Embryonic facial prominence (tissue), 1 donor: ENCODE data around the gene HOXD12.

ENCODE experiments used
- DNase-seq: peaks from one replicate; pipeline ENCODE4 v3.0.0-alpha.2; 2016; ENCODE audit errors: extremely low spot score

HOXD12 gene

DNA sequence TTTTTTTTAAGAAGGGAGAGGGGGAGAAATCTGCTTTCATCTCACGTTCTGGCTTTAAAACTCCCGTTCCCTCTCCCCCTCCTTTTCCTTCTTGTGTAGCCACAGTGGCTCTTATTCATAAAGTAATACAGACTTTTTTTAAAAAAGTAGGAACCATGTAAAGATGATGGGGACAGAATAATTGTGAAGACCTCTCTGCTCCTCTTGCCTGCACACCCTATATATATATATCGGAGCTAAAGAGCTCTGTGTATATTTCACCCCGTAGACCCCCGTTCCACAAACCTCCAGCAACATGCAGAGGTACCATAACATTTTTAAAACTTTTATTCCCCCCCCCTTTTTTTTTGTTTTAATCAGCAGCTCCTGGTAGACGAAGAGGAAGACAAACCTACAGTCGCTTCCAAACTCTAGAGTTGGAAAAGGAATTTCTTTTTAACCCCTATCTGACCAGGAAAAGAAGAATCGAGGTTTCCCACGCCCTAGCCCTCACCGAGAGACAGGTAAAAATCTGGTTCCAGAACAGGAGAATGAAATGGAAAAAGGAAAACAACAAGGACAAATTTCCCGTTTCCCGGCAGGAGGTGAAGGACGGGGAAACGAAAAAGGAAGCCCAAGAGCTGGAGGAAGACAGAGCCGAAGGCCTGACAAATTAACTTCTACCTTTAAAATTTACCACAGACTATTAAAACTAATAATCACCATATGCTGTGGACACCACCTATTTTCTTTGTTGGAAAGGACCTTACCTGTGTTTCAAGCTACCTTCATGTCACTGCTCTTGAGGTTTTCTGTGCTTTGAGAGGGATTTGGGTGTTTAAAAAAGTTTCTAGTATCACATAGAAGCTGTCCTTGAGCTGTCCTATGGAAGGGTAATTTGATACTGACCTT lies 31.6 kb downstream of the HOXD12 start:
- no peak for DNase-seq

DNA sequence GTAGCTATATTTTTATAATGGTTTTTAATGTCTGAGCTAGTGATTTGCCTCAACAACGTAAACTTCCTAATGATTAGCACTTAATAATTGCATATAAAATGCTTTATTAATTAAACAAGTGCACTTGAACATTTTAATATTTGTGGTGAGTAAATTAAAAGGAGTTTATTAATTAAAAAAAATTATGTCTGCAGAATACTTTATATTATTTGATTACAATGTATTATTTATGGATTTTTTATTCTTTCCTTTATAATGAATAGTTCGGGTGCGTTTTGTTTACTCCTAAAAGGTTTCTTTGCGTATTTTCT lies 32.2 kb downstream of the HOXD12 start:
- no peak for DNase-seq

- no peak for DNase-seq
Observed at GRCh38 chr2:176132205-176133171, 32.9 kb downstream of the HOXD12 start.

- DNase-seq = no peak
Observed at GRCh38 chr2:176133389-176133788, 33.8 kb downstream of the HOXD12 start.

DNA sequence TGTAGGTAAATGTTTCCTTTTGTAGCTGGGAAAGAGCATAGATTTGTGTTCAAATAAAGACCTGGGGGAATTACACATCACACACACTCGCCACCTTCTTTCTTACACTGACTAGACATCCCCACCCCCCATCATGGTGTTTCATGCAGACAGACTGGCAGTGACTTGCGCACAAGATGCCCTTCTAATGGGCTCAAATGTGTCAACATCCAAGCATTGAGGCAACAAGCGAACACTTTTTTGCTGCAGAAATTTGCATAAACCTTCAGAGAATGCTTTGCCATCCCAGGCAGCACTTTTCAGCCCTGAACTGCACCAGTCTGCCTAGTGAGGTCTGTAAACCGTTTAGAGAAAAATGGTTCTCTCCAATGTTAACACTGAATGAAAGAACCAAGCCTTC lies 34.4 kb downstream of the HOXD12 start:
- DNase-seq = no peak

DNA sequence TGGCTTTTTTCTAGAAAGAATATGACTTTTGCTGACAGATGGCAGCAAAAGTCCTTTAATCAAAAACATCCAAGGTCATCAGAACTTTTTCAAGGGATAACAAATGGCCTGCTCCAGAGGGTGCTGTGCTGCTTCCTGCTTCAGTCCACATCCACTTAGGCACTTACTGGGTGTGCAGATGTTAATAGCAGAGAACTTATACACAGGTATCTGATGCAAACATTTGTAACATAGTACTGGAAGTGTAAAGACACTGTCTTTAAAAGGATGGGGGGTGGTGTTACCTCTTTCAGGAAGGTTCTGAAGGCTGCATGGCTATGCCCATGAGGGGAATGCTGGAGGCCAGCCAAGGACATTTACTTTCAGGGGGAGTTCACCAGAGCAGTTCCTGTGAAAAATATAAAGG lies 35.4 kb downstream of the HOXD12 start:
- DNase-seq = no peak

DNA sequence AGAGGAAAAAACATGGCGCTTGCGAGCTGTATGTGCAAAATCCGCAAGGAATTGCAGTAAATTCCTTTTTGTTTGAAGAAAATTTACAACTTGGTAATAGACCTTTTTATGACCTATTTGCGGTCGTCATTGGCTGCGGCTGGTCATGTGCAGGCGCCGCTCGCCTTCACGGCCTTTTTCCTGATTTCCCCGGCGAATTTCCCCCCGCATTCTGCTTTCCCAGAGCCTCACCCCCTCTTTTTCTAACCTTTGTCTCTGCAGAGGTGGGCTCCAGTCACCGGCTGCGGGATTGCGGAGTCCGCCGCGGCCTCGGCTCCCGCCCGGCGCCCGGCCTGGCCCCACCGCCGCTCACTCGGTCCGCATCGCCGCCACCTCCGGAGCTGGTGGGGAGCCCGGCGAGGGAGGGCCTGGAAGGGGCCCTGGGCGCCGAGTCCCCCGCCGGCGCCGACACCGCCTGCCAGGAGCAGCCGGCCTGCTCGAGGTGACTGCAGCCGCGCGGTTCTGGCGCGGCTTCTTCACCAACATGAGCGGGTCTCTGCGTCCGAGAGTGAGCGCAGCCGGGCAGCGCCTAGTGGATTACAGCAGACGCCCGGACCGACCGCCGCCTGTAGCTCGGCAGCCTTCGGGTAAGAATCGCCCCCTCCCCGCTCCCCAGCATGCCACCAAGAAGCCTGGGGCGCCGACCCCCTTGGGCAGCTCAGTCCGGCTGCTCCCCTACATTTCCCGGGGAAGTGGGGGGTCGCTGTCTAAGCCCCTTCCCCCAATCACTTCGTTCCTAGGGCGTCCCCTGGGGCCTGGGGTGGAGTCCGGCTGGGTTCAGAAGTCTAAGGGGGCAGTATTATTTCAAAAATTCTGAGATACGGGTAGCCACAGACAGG lies 37.0 kb downstream of the HOXD12 start:
- no peak for DNase-seq

DNA sequence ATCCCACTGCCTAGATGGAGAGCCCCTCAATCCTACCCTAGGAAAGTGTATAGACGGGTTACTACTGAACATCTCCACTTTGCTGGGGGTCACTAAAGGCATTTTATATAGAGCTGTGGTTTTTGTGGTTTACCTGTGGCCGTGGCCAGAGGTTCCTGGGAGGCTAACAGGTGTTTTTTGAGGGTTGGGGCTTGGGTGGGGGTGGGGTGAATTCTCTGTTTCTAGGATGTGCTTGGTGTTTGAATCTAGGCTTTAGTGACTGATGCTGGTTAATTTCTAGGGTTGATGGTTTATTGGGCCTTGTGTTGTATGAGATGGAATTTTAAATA lies 37.6 kb downstream of the HOXD12 start:
- no peak for DNase-seq

GRCh38 chr2:176137906-176138305 lies 38.3 kb downstream of the HOXD12 start:
- DNase-seq = no peak

GRCh38 chr2:176138526-176138922 lies 38.9 kb downstream of the HOXD12 start:
- no peak for DNase-seq

- DNase-seq = no peak
Observed at GRCh38 chr2:176138923-176139660, 39.5 kb downstream of the HOXD12 start.

DNA sequence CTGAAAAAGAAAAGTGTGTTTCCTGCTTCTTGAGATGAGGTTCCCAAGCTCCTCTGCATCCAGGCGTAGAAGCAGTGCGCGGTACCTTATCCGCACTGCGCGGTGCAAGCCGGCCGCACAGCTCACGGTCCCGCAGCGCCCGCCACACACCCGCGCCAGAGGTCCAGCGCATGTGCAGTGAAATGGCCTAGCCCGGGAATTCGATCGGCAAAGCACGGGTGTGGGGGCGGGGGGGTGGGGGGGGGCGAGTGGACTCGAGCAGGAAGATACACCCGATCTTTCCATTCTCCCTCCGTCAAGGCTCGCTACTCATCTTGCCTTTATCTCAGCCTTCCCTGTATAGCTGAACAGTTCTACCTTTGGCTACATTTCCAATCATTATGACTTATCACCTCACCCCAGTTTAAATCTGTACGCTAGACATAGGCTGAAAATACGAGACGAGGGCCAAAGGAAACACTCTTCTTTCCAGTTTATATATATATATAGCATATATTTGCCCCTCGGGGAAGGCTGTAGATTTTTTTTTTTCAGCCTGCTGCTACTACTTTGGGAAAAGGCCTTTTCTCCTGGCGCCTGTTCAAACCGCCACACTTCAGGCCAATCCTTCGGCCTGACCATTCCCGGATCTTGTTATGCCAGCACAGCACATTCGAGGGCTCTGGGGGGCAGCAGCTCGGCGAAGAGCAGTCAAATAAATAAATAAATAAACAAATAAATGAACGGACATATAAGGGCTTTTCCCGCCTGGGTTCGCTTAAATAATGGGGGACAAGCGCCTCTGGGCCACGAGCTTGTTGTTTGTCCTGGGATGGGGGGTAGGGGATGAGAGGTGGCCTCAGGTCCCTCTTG lies 40.3 kb downstream of the HOXD12 start:
- no peak for DNase-seq

- peak; percentile 68 for DNase-seq
Observed at GRCh38 chr2:176140513-176141317, 41.1 kb downstream of the HOXD12 start.

DNA sequence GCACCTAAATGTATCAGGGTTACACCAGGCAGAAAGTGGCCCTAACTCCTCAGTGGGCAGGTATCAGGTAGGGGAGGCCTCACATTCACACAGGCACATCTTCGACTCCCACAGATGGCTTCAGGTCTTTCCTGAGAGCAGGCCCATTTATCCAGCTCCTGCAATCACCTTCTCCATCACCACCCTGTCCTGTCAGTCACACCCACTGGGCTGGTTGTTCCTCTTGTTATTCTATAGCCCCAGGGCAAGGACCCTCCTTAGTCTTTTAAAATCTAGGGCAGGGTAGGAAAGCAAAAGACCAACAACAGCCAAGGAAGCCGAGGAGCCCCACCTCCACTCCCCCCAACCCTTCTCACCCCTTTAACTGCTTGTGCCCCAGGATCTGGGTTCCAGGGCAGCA lies 42.7 kb downstream of the HOXD12 start:
- no peak for DNase-seq

DNA sequence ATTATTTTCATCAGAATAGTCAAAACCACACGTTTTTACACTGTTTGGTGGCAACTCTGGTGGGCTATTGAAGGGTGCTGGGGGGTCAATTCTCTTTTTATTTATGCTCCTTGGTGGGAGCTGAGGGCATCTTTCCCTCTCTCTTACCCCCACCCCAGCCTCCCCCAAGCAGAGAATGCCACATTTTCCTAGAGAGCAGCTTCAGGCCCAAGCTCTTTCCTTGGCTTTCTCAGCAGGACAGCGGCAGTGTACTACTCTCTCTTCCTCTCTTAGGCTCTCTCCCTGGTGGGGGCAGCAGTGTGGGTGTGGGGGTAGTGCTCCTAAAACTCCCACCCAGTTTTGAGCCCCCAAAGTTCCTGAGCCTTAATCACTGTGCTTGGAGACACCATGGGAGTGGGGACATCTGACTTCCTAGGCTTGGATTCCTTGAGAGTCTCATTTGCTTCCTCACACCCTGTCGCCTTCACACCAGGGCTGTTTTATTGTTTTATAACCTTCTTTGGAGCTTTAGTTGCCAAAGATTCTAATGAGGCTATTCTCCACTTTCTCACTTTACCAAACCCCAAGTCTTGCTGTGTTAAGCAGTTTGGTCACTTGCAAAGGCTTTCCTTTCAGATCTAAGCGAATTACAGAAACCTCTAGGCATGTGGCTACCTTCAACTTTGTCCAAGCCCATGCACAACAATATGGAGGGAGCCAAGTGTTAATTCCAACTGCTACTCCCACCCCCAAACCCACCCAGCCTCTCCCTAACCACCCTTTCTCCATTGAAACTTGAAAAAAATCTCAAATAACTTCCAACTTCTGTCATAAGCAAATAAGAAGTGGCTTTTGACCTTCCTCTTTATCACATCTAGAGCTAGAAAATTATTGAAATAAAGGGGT lies 45.7 kb downstream of the HOXD12 start:
- no peak for DNase-seq

DNA sequence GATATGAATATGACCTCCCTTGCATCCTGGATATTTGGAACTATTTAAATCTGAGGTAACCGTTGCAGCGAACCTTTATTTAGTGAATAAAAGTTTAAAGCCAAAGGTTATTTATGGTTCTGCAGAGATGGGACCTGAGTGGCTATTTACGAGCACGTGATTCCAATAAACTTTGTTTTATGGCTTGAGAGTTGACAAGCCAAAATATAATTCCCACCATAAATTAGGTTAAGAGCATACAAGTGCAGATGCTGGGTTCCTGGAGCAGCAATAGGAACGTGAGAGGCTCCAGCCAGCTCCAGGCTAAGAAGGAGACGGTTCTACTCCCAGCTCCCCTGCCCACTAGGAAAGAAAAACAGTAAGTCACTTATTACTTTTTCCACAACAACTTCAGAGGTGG lies 46.5 kb downstream of the HOXD12 start:
- DNase-seq = no peak

DNA sequence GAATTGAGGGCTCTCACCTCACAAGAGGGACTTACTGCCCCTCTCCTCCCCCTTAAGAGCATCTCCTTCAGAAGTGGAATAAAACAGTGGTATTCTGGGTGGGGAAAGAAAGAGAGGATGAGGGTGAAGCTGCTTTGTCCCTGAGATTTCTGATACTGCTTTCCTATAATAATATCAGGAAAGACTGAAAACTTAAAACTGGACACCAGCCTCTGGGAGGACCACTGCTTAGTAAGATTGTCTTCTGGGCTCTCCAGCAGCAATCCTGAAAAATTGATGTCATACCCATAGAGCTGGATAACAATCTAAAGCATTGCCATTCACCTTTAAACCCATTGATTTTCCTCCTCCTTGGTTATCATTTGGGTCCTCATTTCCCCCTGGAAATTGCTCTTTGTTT lies 47.0 kb downstream of the HOXD12 start:
- no peak for DNase-seq

DNA sequence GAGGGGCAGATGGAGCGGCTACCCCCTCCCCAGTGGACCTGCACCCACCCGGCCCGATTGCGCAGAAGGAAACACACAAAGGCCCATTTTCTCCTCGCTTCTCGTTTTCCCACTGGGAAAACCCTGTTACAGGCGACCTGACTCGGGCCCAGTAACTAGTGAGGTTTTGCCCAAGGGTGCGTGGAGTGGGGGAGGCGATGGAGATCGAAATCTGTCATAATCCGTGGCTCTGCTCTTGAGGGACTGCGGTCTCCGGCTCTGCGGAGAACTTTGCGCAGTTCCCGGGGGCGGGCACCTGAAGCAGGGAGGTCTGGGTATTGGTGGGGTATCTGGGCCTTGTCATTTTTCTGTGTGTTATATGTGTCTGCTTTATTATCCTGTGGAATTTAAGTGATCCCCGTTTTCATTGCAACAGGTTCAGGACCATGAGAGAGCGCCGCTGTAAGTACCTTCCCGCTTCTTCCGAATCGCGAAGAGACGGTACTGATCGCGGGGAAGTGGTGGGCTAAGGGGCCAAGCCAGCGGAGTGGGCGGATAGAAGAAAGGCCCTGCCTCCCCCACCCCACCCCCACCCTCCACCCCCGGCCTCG lies 47.7 kb downstream of the HOXD12 start:
- DNase-seq = no peak
